MCF 10A (cell line): ENCODE measurements around the gene PTPRN2. TPM values are rescaled to one million over a fixed set of nuclear protein-coding genes. Genes with fewer than 3 reads are reported as not detected.

Experiments used
- BruUV-seq: library from RNA; stranded (reverse); fragments of 400-500 nt; replicated peaks from 2 replicates; lab custom pipeline; 2021; lab: Mats Ljungman, UMichigan
- CTCF ChIA-PET: fragments of 300-600 bp; sonication (Branson Sonifier 250); formaldehyde crosslinking; extraction: SDS; loops from one replicate; lab custom pipeline; 2021; ENCODE audit warnings: antibody characterized with exemption, inconsistent platforms; lab: Yijun Ruan, JAX
- POLR2A ChIA-PET: fragments of 300-600, 350-650 bp; sonication (Branson Sonifier 250); formaldehyde crosslinking; extraction: SDS; loops from one replicate; lab custom pipeline; 2020; ENCODE audit warnings: antibody characterized with exemption, inconsistent platforms; lab: Yijun Ruan, JAX
- DNase-seq: peaks from one replicate; pipeline ENCODE4 v3.0.0-alpha.2; 2018; ENCODE audit not compliant: unreplicated experiment
- H3K27ac Mint-ChIP-seq: one replicate; pipeline ENCODE4 v1.8.0; 2022; ENCODE audit warnings: mild to moderate bottlenecking, low read depth, mixed read lengths; ENCODE audit not compliant: unreplicated experiment
- H3K27me3 Mint-ChIP-seq: one replicate; pipeline ENCODE4 v1.8.0; 2022; ENCODE audit warnings: mixed read lengths; ENCODE audit not compliant: insufficient read depth, unreplicated experiment
- H3K36me3 Mint-ChIP-seq: one replicate; pipeline ENCODE4 v1.8.0; 2022; ENCODE audit warnings: mild to moderate bottlenecking, moderate library complexity, mixed read lengths; ENCODE audit not compliant: insufficient read depth, unreplicated experiment
- H3K4me1 Mint-ChIP-seq: one replicate; pipeline ENCODE4 v1.8.0; 2022; ENCODE audit warnings: mixed read lengths; ENCODE audit not compliant: insufficient read depth, unreplicated experiment
- H3K4me3 Mint-ChIP-seq: one replicate; pipeline ENCODE4 v1.8.0; 2022; ENCODE audit warnings: mild to moderate bottlenecking, moderate library complexity, mixed read lengths; ENCODE audit not compliant: unreplicated experiment
- H3K9me3 Mint-ChIP-seq: one replicate; pipeline ENCODE4 v1.8.0; 2022; ENCODE audit warnings: mixed read lengths; ENCODE audit not compliant: unreplicated experiment
- CTCF ChIP-seq: fragments of 200-600 bp; IDR thresholded peaks from one replicate; pipeline ENCODE4 v1.8.0; 2022; ENCODE audit warnings: antibody characterized with exemption, mild to moderate bottlenecking; ENCODE audit not compliant: unreplicated experiment
- intact Hi-C: fragments of 100-400 bp; cut with micrococcal nuclease; formaldehyde crosslinking; loops from 2 replicates; pipeline ENCODE4 v1.14.1; 2022
- total RNA-seq: library from RNA; stranded (reverse); gene quantifications from 2 replicates; pipeline ENCODE4 v1.2.3, GENCODE V29; 2022

Gene PTPRN2
- total RNA-seq, 1 experiment from 2014 or later: 4.5 TPM

DNA sequence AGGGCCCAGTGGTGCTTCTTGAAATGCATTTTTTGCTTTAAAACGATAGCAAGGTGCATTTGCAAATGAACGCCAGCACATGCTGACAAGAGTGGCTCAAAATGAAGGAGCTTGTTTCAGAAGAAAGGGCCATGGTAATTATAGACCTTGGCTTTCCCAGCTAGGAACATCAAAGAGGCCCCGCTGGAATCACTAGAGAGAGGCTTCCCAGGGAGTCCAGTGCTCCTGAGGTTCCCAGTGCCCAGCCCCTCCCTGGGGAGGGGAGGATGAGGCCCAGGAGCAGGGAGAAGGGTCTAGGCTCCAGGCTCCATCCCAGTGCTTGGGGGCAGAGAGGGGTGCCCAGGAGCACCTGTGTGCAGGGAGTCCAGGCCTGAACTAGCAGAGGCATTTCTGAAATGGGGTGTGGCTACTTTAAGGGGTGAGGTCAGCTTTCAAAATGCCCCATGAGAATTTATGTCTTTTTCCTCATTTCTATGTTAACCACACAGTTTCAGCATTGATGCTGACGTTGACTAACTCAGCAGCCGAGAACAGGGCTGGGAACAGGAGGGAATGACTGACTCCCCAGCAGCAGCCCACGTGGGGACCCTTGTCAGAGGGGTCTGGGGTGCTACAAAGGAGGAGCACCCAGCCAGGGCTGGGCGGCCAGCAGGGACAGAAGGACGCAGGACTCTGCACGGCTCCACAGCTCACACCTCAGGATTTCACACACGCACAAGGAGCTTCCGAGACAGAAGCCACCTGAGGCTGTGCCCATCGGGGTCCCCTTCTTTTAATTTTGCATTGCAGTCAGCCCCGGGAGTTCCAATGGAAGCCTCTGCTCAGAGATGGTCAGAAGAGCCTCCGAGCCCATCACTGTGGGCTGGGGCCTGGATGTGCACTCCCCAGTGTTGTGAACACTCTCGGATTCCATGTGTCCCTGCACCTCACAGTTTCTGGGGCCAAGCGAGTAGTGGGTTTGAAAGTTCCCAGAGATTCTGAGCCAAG, 570.2 kb downstream of the PTPRN2 start:
- no TSS peak for BruUV-seq
- no peak overlapping the region for H3K4me3 Mint-ChIP-seq
- H3K36me3 Mint-ChIP-seq: no peaks in the 10 kb centered on the region
- TF ChIP-seq CTCF: no peak
- H3K27ac Mint-ChIP-seq: no peak overlapping the region
- no peak for DNase-seq
- no peaks in the 10 kb centered on the region for H3K4me1 Mint-ChIP-seq
- intact Hi-C loops: no loop called here
- H3K9me3 Mint-ChIP-seq: no peaks in the 10 kb centered on the region
- ChIA-PET POLR2A (no interaction called here), CTCF (no interaction called here)
- no peaks in the 10 kb centered on the region for H3K27me3 Mint-ChIP-seq

DNA sequence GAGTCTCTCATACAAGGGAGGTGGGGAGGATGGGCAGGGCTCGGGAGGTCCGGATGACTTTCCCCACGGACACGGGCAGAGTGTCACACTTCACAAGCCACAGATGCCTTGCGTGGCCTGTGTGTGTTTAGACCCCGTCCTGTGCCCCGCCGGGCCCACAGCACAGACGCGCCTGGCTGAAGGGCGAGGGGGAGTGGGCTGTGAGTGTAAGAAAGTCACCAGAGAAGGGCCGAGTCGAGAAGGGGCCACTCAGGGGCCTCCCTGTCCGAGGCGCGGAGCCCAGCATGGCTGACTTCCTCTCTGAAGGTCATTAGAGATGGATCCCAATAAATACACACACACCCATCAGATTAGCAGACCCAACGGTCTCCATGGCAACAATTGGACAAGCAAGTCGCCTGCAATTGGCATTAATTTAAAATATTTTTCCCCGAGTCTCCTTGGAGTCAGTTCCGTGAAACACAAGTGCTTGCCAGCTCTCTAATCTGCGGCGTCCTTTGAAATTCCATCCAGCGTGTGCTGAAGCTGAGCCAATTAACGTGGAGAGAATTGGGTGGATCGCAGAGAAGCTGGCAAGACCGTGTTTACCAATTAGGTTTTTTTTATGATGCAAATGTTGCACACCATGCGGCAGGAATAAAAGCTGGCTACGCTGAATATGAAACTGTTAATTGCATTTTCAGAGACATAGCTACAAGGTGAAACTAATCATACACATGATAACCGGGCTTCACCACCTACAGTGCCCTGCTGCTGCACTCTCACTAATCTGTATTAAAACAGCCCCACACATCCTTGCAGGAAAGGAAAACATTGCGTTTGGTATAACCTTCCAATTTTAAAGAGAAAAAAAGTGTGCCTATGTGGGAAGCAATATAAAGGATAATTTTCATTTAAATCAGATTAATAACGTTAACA, 571.2 kb downstream of the PTPRN2 start:
- no peaks in the 10 kb centered on the region for H3K9me3 Mint-ChIP-seq
- H3K4me3 Mint-ChIP-seq: no peak overlapping the region
- intact Hi-C loops: no loop called here
- ChIA-PET POLR2A (no interaction called here), CTCF (no interaction called here)
- no TSS peak for BruUV-seq
- DNase-seq: no peak
- H3K4me1 Mint-ChIP-seq: no peaks in the 10 kb centered on the region
- no peaks in the 10 kb centered on the region for H3K27me3 Mint-ChIP-seq
- no peak for TF ChIP-seq CTCF
- H3K27ac Mint-ChIP-seq: no peak overlapping the region
- H3K36me3 Mint-ChIP-seq: no peaks in the 10 kb centered on the region

DNA sequence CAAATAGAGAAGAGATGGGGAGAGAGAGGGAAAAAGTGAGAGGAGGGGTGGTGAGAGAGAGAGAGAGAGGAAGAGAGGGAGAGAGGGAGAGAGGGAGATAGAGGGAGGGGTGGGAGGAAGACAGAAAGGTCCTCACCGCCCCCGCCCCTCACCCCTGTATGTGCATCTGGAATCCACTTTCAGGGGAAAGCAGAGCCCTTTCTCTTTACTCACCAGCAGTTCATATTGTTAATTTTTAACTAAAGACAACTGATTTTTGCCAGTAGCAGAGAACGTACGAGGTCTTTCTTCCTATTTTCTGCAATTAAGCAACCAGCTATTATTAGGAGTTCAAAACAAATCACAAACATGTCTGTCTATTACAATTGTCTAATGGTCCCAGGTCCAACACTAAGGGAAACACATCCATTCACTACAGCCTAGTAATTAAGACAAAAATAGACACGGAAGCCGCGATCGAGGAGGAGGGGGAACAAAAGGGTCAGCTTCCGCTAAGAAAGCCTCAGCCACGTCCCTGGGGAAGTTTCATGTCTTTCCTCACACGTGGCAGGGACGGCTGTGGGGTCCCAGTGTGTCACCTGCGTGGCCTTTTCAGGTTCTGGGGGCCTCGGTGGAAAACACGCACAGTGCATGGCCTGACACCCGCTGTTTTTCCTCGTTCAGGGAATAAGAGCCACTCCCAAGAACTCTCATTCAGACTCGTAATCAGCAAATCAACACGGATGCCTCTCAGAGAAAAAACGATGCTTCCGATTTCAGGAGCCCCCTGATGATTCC, 572.0 kb downstream of the PTPRN2 start:
- H3K27me3 Mint-ChIP-seq: no peaks in the 10 kb centered on the region
- no peak for TF ChIP-seq CTCF
- intact Hi-C loops: no loop called here
- H3K4me1 Mint-ChIP-seq: no peaks in the 10 kb centered on the region
- ChIA-PET POLR2A (no interaction called here), CTCF (no interaction called here)
- no peaks in the 10 kb centered on the region for H3K9me3 Mint-ChIP-seq
- H3K4me3 Mint-ChIP-seq: no peak overlapping the region
- no peak overlapping the region for H3K27ac Mint-ChIP-seq
- BruUV-seq: no TSS peak
- DNase-seq: no peak
- H3K36me3 Mint-ChIP-seq: no peaks in the 10 kb centered on the region
